Natural killer cell treated with Interleukin-12 subunit alpha and Interleukin-12 subunit beta and Interleukin-15 and Interleukin-18, amount 100 ng/mL, for 72 hours (primary cell): ENCODE measurements around the gene HOXD4. TPM values are rescaled to one million over a fixed set of nuclear protein-coding genes. Genes with fewer than 3 reads are reported as not detected.

Experiments
- ATAC-seq, 2 donors: fragments of 150-1000 bp; cut with Tn5 transposase in 1 of 2; sonication (Bioruptor Pico), chemical (Tn5 transposase) in 1 of 2; 2 replicates each; pipeline ENCODE4 v1.10.0; 2021
- DNase-seq: peaks from one replicate; pipeline ENCODE4 v3.0.0; 2022; ENCODE audit warnings: low spot score
- H3K27ac Mint-ChIP-seq, 2 donors: 1 replicate in 1 of 2; 2 replicates in 1 of 2; pipeline ENCODE4 v1.8.0; 2022; ENCODE audit warnings: mixed read lengths in 2 of 2, mild to moderate bottlenecking in 1 of 2, moderate library complexity in 1 of 2
- H3K27me3 Mint-ChIP-seq, 2 donors: 1 replicate in 1 of 2; 2 replicates in 1 of 2; pipeline ENCODE4 v1.8.0; 2022; ENCODE audit warnings: mixed read lengths in 2 of 2
- H3K36me3 Mint-ChIP-seq: one replicate; pipeline ENCODE4 v1.8.0; 2022; ENCODE audit warnings: mixed read lengths
- H3K4me1 Mint-ChIP-seq, 2 donors: 1 replicate in 1 of 2; 2 replicates in 1 of 2; pipeline ENCODE4 v1.8.0; 2022; ENCODE audit warnings: low read depth in 2 of 2, mixed read lengths in 2 of 2, mild to moderate bottlenecking in 1 of 2
- H3K4me3 Mint-ChIP-seq: one replicate; pipeline ENCODE4 v1.8.0; 2022; ENCODE audit warnings: mixed read lengths
- H3K9me3 Mint-ChIP-seq: 2 replicates; pipeline ENCODE4 v1.8.0; 2022; ENCODE audit warnings: mixed read lengths
- total RNA-seq, 2 donors: library from RNA; stranded (reverse); gene quantifications; one replicate each; pipeline ENCODE4 v1.2.3, GENCODE V29; 2022

Gene HOXD4
- total RNA-seq, 2 donors from 2014 or later: not detected

DNA sequence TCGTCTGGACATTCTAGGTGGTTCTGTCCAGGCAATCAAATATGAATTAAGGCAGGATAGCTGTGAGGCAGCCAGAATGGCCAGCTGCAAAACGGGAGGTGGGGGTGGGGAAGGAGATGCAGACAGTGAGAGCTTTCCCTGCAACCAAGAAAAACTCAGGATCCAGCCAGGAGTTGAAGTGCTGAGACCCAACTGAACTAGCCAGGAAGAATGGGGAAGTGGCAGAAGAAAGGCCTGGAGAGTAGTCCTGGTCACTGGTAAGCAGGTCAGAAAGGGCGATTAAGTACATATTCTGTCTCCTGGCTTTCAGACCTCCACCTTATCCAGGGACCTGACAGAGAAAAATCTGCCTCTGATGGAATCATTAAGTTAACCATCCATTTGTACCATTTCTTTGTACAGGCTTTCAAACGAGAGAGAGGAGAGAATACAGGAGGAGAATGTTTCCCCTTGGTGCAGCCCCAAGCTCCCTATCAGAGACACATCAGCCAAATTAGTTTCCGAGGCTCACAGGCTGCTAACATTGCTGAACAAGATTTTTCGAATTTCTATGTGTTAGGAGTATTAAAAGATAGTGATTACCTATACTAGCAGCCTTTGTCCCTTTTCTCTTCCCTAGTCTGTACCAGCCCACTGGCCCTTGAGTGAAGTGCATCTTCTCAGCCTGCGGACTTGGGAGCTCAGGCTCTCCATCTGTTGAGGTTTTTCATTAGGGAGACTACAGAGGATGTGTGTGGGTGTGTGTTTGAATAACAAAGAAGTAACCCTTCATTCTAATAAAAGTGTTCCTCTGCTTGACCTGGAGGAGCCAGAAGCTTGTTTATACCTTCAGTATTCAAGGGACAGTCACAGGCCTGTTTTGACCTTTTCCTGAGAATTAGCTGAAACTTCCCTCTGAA, 24.6 kb downstream of the HOXD4 start:
- Mint-ChIP-seq H3K9me3 (no peaks in the 10 kb centered on the region), H3K27me3 (peaks cover 53 to 73% of the 10 kb centered on the region in 2 donors), H3K4me1 (peaks cover 0 to 4% of the 10 kb centered on the region in 2 donors), H3K27ac (no peak overlapping the region), H3K36me3 (peaks cover 6% of the 10 kb centered on the region), H3K4me3 (no peak overlapping the region)
- DNase-seq (no peak), ATAC-seq (no peak)

DNA sequence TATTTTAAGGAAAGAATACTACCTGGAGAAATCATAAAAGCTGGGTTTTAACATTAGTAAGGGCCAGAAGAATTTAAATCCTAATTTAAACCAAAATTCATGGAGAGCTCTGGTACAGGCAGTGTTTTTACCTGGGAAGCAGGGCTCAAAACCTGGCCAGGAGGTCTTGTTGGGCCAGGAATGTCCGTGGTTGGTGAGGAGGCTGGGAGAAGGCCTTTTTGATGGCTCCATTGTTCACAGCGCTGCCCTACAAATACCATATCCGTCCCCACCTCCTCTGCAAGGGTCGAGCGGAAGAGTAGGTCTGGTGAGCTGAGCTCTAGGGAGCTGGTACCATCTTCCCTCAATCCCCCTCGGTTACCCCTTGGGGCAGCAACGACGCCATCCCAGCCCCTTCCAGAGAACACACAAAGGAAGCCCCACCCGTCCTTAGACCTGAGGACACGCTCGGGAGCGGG, 26.3 kb downstream of the HOXD4 start:
- Mint-ChIP-seq H3K27ac (no peak overlapping the region), H3K4me3 (no peak overlapping the region), H3K27me3 (peaks cover 52 to 79% of the 10 kb centered on the region in 2 donors), H3K36me3 (peaks cover 6% of the 10 kb centered on the region), H3K9me3 (no peaks in the 10 kb centered on the region), H3K4me1 (peaks cover 0 to 3% of the 10 kb centered on the region in 2 donors)
- DNase-seq: no peak
- ATAC-seq: no peak

DNA sequence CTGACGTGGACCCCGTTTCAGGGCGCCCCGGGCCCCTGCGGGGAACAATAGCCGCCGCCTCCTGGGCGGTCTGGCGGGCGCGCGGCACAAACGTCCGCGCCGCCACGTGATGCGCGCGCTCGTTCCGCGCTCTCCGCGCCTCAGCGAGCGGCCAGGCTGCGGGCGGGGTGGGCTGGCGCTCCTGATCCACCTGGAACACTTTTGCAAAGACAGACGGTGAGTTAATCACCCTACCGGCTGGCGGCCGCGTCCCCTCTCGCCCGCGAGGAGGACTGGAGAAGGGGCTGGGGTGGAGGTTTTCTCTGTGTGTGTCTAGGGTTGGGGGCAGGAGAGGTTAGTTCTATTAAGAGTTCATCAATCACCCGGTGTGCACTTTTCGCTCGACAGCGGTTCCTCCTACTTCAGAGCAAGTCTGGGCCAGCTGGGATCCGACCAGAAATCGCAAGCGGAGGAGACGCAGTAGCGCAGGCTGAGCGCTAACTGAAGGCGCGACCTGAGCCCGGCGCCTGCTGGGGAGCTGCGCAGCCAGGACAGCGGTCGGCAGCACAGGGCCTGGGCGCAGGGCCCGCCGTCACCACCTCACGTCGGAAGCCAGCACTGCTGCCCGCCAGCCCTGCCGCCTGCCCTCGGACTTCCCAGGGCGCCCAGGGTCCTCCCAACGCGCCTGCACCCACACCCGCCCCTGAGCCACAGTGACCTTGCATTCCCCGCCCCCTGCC, 26.8 kb downstream of the HOXD4 start:
- ATAC-seq: no peak

DNA sequence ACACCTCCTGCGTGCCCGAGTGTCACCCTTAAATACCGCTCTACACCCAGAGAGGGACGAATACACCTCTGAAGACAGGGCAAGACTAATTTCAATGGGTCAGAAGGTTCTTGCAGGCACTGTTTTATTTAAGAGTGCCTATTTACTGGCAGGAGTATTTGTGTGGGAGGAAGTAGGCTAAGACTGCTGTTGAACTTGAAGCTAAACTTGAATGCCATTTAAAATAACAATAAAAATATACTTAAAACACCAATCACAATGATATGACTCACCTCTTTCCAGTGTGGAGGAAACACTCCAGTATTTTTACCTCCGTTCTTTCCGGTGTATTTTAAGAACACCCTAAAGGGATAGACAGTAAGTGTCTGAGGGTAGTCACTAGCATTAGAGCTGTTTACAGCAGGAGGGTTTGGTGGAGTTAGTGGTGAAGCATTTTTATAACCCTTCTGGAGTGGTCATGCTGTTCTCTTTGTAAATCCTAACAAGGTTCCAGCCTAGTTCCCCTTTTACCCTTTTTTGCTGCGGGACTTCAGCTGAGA, 27.5 kb downstream of the HOXD4 start:
- no peak overlapping the region for H3K4me3 Mint-ChIP-seq
- no peak overlapping the region for H3K27ac Mint-ChIP-seq
- H3K36me3 Mint-ChIP-seq: peaks cover 6% of the 10 kb centered on the region
- ATAC-seq: no peak
- H3K27me3 Mint-ChIP-seq: peaks cover 52 to 79% of the 10 kb centered on the region in 2 donors
- no peak for DNase-seq
- no peaks in the 10 kb centered on the region for H3K4me1 Mint-ChIP-seq
- H3K9me3 Mint-ChIP-seq: no peaks in the 10 kb centered on the region

More for the DNA sequence above, 26.8 kb downstream of the HOXD4 start:
- Mint-ChIP-seq H3K27ac (no peak overlapping the region), H3K9me3 (no peaks in the 10 kb centered on the region), H3K4me1 (no peaks in the 10 kb centered on the region), H3K36me3 (peaks cover 6% of the 10 kb centered on the region), H3K4me3 (no peak overlapping the region), H3K27me3 (peaks cover 50 to 79% of the 10 kb centered on the region in 2 donors)
- no peak for DNase-seq

DNA sequence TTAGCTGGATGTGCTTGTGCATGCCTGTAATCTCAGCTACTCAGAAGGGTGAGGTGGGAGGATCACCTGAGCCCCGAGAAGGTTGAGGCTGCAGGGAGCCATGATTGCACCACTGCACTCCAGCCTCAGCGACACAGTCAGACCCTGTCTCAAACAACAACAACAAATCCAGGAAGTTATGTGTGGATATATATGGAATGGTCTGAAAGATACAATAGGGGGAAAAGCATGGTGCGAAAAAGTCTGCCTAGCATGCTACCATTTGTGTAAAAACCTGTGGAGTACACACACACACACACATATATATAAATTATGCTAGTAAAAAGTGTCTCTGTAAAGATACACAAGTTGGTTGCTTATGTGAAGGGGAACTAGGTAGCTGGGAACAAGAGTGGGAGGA, 30.2 kb downstream of the HOXD4 start:
- no peaks in the 10 kb centered on the region for H3K9me3 Mint-ChIP-seq
- peaks cover 6% of the 10 kb centered on the region for H3K36me3 Mint-ChIP-seq
- ATAC-seq (no peak), DNase-seq (no peak)
- no peaks in the 10 kb centered on the region for H3K4me1 Mint-ChIP-seq
- H3K27ac Mint-ChIP-seq: no peak overlapping the region
- no peak overlapping the region for H3K4me3 Mint-ChIP-seq
- peaks cover 47 to 78% of the 10 kb centered on the region in 2 donors for H3K27me3 Mint-ChIP-seq

DNA sequence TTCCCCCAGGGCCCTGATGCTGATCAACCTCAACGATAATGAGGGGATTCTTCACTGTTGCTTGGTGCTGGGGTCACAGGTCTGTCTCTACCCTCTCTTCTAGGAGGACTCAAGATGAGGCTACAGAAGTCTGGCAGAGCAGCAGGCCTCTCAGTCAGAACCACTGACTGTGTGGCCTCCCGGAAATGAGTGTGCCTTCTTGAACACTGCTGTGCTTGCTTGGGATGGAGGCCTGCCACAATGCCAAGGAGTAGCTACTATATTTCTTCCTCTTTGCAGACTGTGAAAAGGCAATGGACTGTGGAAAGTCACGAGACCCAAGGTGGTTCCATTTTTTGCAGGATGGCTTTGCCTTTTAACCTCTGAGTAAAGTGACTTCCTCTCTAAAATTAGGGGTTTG, 31.3 kb downstream of the HOXD4 start:
- Mint-ChIP-seq H3K4me1 (peaks cover 5 to 6% of the 10 kb centered on the region in 2 donors), H3K4me3 (no peak overlapping the region), H3K36me3 (peaks cover 13% of the 10 kb centered on the region), H3K27ac (no peak overlapping the region), H3K9me3 (no peaks in the 10 kb centered on the region), H3K27me3 (peaks cover 48 to 76% of the 10 kb centered on the region in 2 donors)
- DNase-seq: no peak
- ATAC-seq: no peak

DNA sequence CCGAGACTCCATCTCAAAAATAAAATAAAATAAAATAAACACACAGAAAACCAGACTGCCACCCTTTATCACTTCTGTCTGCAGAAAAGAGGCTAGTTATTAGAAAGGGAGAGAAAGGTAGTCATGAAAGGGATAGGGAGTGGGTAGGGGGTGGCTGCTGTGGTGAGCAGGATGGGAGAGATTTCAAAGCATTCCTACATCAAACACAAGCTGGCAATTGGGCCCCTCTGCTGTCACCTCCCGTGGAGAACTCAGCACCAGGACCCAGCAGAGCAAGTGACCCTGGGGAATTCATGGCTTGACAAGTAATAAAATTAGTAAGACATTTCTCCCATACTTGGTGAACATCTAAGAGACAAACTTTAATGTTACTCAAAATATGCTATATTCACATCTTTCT, 33.4 kb downstream of the HOXD4 start:
- H3K9me3 Mint-ChIP-seq: no peaks in the 10 kb centered on the region
- H3K36me3 Mint-ChIP-seq: peaks cover 11% of the 10 kb centered on the region
- H3K27me3 Mint-ChIP-seq: peaks cover 49 to 75% of the 10 kb centered on the region in 2 donors
- DNase-seq: no peak
- no peak for ATAC-seq
- H3K27ac Mint-ChIP-seq: no peak overlapping the region
- peaks cover 10 to 13% of the 10 kb centered on the region in 2 donors for H3K4me1 Mint-ChIP-seq
- H3K4me3 Mint-ChIP-seq: no peak overlapping the region

DNA sequence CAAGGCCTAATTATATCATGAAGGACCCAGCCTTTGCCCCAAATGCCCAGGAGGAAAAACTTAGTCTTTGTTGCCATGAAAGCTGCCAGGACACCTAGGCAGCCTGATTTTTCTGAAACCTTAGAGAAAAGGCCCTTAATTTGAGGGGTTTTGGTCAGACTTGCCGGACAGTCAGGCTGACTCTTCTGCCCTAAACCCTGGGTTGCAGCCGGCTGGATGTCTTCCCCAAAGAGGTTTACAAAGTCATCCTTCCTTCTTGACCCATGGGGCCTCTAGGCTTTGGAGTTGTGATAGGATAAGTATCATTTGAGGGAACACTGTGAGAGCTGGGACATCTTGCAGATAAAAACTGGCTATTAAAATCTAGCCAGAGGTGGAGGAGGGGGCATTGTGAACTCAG, 34.7 kb downstream of the HOXD4 start:
- Mint-ChIP-seq H3K4me1 (peaks cover 10 to 13% of the 10 kb centered on the region in 2 donors), H3K27me3 (peaks cover 45 to 68% of the 10 kb centered on the region in 2 donors), H3K4me3 (no peak overlapping the region), H3K36me3 (peaks cover 11% of the 10 kb centered on the region), H3K27ac (no peak overlapping the region), H3K9me3 (no peaks in the 10 kb centered on the region)
- DNase-seq (no peak), ATAC-seq (no peak)

DNA sequence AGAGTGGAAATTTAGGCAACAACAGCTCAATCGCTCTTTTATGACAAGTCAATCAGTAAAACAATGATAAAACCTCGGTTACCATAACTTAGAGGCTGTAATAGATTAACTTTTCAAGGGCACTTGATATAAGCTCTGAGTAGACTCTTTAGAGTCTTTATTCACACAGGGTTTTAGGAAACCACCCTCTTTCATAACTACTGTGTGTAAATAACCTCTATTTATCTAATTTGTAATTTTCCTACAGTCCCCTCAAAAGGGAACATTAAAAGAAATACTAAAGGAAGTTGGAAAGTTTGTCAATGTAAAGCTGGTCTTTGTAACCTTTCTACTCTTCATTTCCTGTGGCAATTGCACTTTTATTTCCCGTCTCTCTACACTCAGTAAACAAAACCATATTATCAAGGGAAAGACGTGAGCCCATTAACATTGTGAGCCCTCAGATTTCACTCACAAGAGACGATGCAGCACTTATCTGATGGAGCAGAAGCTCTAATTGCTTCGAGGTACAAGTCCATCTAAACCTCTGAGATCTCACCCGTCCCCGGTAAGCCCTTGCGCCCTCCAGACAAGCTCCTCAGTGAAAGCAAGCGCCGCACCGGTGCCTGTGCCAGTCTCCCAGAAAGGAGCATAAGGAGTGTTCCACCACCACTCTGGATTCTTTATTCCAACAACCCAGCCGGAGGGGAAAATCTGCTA, 36.0 kb downstream of the HOXD4 start:
- H3K4me3 Mint-ChIP-seq: peak overlapping the region; percentile 88
- ATAC-seq (no peak), DNase-seq (no peak)
- peaks cover 10 to 13% of the 10 kb centered on the region in 2 donors for H3K4me1 Mint-ChIP-seq
- peaks cover 11% of the 10 kb centered on the region for H3K36me3 Mint-ChIP-seq
- no peak overlapping the region for H3K27ac Mint-ChIP-seq
- peaks cover 43 to 73% of the 10 kb centered on the region in 2 donors for H3K27me3 Mint-ChIP-seq
- no peaks in the 10 kb centered on the region for H3K9me3 Mint-ChIP-seq

DNA sequence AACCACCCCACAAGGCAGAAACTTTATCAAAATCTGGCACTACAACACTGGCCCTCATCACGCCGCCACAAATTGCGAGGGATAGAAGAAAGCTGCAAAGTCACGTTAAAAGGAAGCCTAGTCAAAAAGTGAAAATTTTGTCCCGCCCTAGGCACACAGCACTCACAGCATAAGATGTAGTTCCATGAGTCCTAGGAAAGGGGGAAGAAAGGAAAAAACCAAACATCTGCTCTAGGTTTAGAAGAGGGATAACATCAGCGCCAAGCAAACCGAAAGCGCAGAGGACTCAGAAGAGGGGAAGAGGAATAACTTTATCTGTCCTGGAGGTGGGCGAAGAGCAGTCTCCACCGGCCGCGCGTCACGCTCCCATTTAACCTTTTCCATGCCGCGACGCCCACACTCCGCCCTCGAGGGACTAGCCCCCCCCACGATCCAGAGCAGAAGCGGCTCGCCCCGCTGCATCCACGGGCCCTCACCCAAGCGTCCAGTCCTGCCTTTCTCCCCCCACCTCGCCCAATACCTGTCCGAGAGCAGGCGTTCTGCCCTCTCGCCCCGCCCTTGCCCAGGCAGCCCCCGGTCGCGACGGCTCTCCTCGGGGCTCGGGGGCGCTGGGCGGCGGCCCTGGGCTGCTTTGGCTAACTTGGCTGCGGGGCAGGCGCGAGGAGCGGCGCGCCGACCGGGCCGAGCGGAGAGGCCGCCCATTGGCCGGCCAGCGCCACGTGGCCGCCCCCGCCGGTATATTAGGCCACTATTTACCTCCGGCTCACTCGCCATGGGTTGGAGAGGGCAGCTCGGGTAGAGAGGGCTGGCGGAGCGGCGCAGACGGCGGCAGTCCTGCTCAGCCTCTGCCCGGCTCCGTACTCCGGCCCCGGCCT, 36.8 kb downstream of the HOXD4 start, which contains the start of gene HOXD1:
Gene HOXD1, plus strand, starts transcription at position 770 of the 875 bp plus-strand sequence. CDS start 134 bp downstream, outside the sequence.
- Mint-ChIP-seq H3K9me3 (no peaks in the 10 kb centered on the region), H3K27ac (no peak within 1 kb of the TSS), H3K36me3 (peaks cover 11% of the 10 kb centered on the region), H3K27me3 (peaks cover 46 to 73% of the 10 kb centered on the region in 2 donors), H3K4me3 (peak within 1 kb of the TSS; percentile 88), H3K4me1 (peaks cover 10 to 13% of the 10 kb centered on the region in 2 donors)
- DNase-seq (no peak), ATAC-seq (peak; percentile 57 to 61)

DNA sequence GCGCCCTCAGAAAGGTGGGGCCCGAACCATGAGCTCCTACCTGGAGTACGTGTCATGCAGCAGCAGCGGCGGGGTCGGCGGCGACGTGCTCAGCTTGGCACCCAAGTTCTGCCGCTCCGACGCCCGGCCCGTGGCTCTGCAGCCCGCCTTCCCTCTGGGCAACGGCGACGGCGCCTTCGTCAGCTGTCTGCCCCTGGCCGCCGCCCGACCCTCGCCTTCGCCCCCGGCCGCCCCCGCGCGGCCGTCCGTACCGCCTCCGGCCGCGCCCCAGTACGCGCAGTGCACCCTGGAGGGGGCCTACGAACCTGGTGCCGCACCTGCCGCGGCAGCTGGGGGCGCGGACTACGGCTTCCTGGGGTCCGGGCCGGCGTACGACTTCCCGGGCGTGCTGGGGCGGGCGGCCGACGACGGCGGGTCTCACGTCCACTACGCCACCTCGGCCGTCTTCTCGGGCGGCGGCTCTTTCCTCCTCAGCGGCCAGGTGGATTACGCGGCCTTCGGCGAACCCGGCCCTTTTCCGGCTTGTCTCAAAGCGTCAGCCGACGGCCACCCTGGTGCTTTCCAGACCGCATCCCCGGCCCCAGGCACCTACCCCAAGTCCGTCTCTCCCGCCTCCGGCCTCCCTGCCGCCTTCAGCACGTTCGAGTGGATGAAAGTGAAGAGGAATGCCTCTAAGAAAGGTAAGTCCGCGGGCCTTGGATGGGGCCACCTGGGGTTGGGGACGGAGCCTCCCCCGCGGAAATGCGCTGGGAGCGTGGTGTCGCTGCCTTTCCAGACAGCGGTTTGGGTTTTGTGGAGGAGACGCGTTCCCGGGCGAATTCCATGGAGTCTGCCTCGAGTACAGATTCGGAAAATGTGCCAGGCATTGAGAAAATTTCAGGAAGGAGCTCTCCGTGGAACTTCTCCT, 37.7 kb downstream of the HOXD4 start:
- H3K27me3 Mint-ChIP-seq: peaks cover 42 to 68% of the 10 kb centered on the region in 2 donors
- no peak for DNase-seq
- H3K36me3 Mint-ChIP-seq: peaks cover 11% of the 10 kb centered on the region
- no peak overlapping the region for H3K27ac Mint-ChIP-seq
- peaks cover 10 to 13% of the 10 kb centered on the region in 2 donors for H3K4me1 Mint-ChIP-seq
- peak; percentile 24 to 45 for ATAC-seq
- H3K9me3 Mint-ChIP-seq: no peaks in the 10 kb centered on the region
- peak overlapping the region; percentile 38 for H3K4me3 Mint-ChIP-seq
